Naive thymus-derived CD4-positive, alpha-beta T cell (primary cell): ENCODE results near the gene MRPS12. TPM values are rescaled to one million over a fixed set of nuclear protein-coding genes. Genes with fewer than 3 reads are reported as not detected.
A peak's percentile ranks its signal among the peaks of the same experiment; 100 is the strongest.

Experiments used
- ATAC-seq: fragments of 150-1000 bp; cut with Tn5 transposase; 2 replicates; pipeline ENCODE4 v1.10.0; 2021; ENCODE audit warnings: mild to moderate bottlenecking, moderate library complexity
- CTCF ChIA-PET: fragments of 350-600 bp; sonication (Branson Sonifier 250); formaldehyde crosslinking; loops from one replicate; lab custom pipeline; 2021; ENCODE audit warnings: antibody characterized with exemption; lab: Charles Lee
- POLR2A ChIA-PET: fragments of 350-600 bp; sonication (Branson Sonifier 250); formaldehyde crosslinking; loops from one replicate; lab custom pipeline; 2021; ENCODE audit warnings: antibody characterized with exemption, inconsistent platforms; lab: Charles Lee
- DNase-seq, 9 donors: peaks; one replicate each; pipeline versions ENCODE4 v3.0.0 to v3.0.0-alpha.2; 2020 to 2022; ENCODE audit warnings: mixed read lengths in 1 of 9
- H3K27ac ChIP-seq: one replicate; pipeline ENCODE4 v1.7.0; 2013; ENCODE audit warnings: mild to moderate bottlenecking, low read depth, low read length, moderate library complexity
- H3K27me3 ChIP-seq, 2 donors: one replicate each; pipeline ENCODE4 v1.7.0; 2013; ENCODE audit warnings: low read length in 2 of 2, mild to moderate bottlenecking in 2 of 2, moderate library complexity in 2 of 2; ENCODE audit not compliant: control insufficient read depth in 2 of 2, insufficient read depth in 2 of 2
- H3K36me3 ChIP-seq, 3 experiments: 1 replicate in 2 of 3; 2 replicates in 1 of 3; pipeline ENCODE4 v1.7.0; 2013; ENCODE audit warnings: low read length in 3 of 3, mild to moderate bottlenecking in 3 of 3, moderate library complexity in 1 of 3; ENCODE audit not compliant: insufficient read depth in 3 of 3, control insufficient read depth in 2 of 3
- H3K4me1 ChIP-seq, 2 donors: one replicate each; pipeline ENCODE4 v1.7.0; 2013; ENCODE audit warnings: low read length in 2 of 2, mild to moderate bottlenecking in 2 of 2, moderate library complexity in 1 of 2; ENCODE audit not compliant: control insufficient read depth in 2 of 2, insufficient read depth in 2 of 2
- H3K4me3 ChIP-seq: 2 replicates; pipeline ENCODE4 v1.7.0; 2013; ENCODE audit warnings: mild to moderate bottlenecking, low read length
- H3K9me3 ChIP-seq, 3 experiments: 1 replicate in 2 of 3; 2 replicates in 1 of 3; pipeline ENCODE4 v1.7.0; 2013; ENCODE audit warnings: low read length in 3 of 3; ENCODE audit not compliant: control insufficient read depth in 2 of 3
- H3K27ac Mint-ChIP-seq, 9 donors: one replicate each; pipeline ENCODE4 v1.8.0; 2020 to 2022; ENCODE audit warnings: mixed read lengths in 9 of 9, mild to moderate bottlenecking in 8 of 9, moderate library complexity in 5 of 9, inconsistent platforms in 2 of 9
- H3K27me3 Mint-ChIP-seq, 5 donors: one replicate each; pipeline ENCODE4 v1.8.0; 2021 to 2022; ENCODE audit warnings: mixed read lengths in 5 of 5, mild to moderate bottlenecking in 1 of 5
- H3K36me3 Mint-ChIP-seq, 5 donors: one replicate each; pipeline ENCODE4 v1.8.0; 2020 to 2022; ENCODE audit warnings: mixed read lengths in 5 of 5, mild to moderate bottlenecking in 3 of 5, inconsistent platforms in 1 of 5
- H3K4me1 Mint-ChIP-seq, 7 donors: one replicate each; pipeline ENCODE4 v1.8.0; 2020 to 2022; ENCODE audit warnings: mixed read lengths in 7 of 7, mild to moderate bottlenecking in 3 of 7, inconsistent platforms in 1 of 7
- H3K4me3 Mint-ChIP-seq, 10 donors: one replicate each; pipeline ENCODE4 v1.8.0; 2020 to 2022; ENCODE audit warnings: mild to moderate bottlenecking in 10 of 10, mixed read lengths in 10 of 10, moderate library complexity in 6 of 10, inconsistent platforms in 2 of 10
- H3K9me3 Mint-ChIP-seq, 11 donors: one replicate each; pipeline ENCODE4 v1.8.0; 2020 to 2022; ENCODE audit warnings: mixed read lengths in 11 of 11, mild to moderate bottlenecking in 4 of 11, inconsistent platforms in 1 of 11, moderate library complexity in 1 of 11
- intact Hi-C, 2 donors: fragments of 100-400 bp; cut with micrococcal nuclease; formaldehyde crosslinking; loops; one replicate each; pipeline ENCODE4 v1.15.1; 2023
- polyA plus RNA-seq, 2 donors: library from polyadenylated mRNA; unstranded; fragments of 300-500 nt; fragmentation: Illumina TruSeq; gene quantifications; one replicate each; pipeline ENCODE4 v1.2.3, GENCODE V29; 2021
- total RNA-seq, 6 experiments: library from RNA in 5 of 6; stranded (reverse) in 5 of 6; gene quantifications; 1 replicate in 5 of 6; 2 replicates in 1 of 6; pipeline ENCODE4 v1.2.3 and lab custom pipeline; 2021 to 2026

Gene MRPS12
- total and polyA plus RNA-seq, 7 experiments from 2014 or later, result 14.0 to 93.4 (median 23.3) TPM

- ATAC-seq (no peak), DNase-seq (no peak)
- Mint-ChIP-seq H3K36me3 (peaks cover 0 to 20% (median 0%) of the 10 kb centered on the region in 5 donors), H3K27ac (no peak overlapping the region), H3K9me3 (no peaks in the 10 kb centered on the region), H3K4me1 (peaks cover 0 to 17% (median 8%) of the 10 kb centered on the region in 7 donors), H3K4me3 (no peak overlapping the region), H3K27me3 (no peaks in the 10 kb centered on the region)
- Histone ChIP-seq H3K27me3 (no peaks in the 10 kb centered on the region), H3K4me1 (peaks cover 0 to 3% of the 10 kb centered on the region in 2 donors), H3K27ac (no peak overlapping the region), H3K4me3 (no peak overlapping the region), H3K9me3 (no peaks in the 10 kb centered on the region), H3K36me3 (peaks cover 0 to 43% (median 0%) of the 10 kb centered on the region in 3 experiments)
- POLR2A ChIA-PET, result no interaction called here
- CTCF ChIA-PET, result no interaction called here
- intact Hi-C loops, result no loop called here
Observed at GRCh38 chr19:38891771-38892170, 39.0 kb upstream of the MRPS12 start.

- ATAC-seq (no peak), DNase-seq (no peak)
- no peak overlapping the region for H3K4me3 ChIP-seq
- ChIA-PET POLR2A (no interaction called here), CTCF (no interaction called here)
- Mint-ChIP-seq H3K9me3 (no peaks in the 10 kb centered on the region), H3K27ac (no peak overlapping the region), H3K4me1 (peaks cover 5 to 21% (median 11%) of the 10 kb centered on the region in 7 donors), H3K4me3 (no peak overlapping the region), H3K27me3 (no peaks in the 10 kb centered on the region), H3K36me3 (peaks cover 0 to 20% (median 0%) of the 10 kb centered on the region in 5 donors)
- H3K27ac ChIP-seq, result no peak overlapping the region
- H3K36me3 ChIP-seq, result peaks cover 0 to 43% (median 0%) of the 10 kb centered on the region in 3 experiments
- intact Hi-C loops, result no loop called here
- H3K27me3 ChIP-seq, result no peaks in the 10 kb centered on the region
- no peaks in the 10 kb centered on the region for H3K9me3 ChIP-seq
- H3K4me1 ChIP-seq, result peaks cover 0 to under 1% of the 10 kb centered on the region in 2 donors
Observed at GRCh38 chr19:38892841-38893240, 37.9 kb upstream of the MRPS12 start.

- Histone ChIP-seq H3K27ac (no peak overlapping the region), H3K36me3 (peaks cover 0 to 42% (median 0%) of the 10 kb centered on the region in 3 experiments), H3K4me3 (no peak overlapping the region), H3K4me1 (peaks cover 4 to 6% of the 10 kb centered on the region in 2 donors), H3K27me3 (no peaks in the 10 kb centered on the region), H3K9me3 (no peaks in the 10 kb centered on the region)
- no peak for ATAC-seq
- H3K4me3 Mint-ChIP-seq, result no peak overlapping the region
- H3K4me1 Mint-ChIP-seq, result peaks cover 7 to 26% (median 15%) of the 10 kb centered on the region in 7 donors
- ChIA-PET POLR2A (no interaction called here), CTCF (no interaction called here)
- no peak for DNase-seq
- no peak overlapping the region for H3K27ac Mint-ChIP-seq
- no peaks in the 10 kb centered on the region for H3K9me3 Mint-ChIP-seq
- no peaks in the 10 kb centered on the region for H3K27me3 Mint-ChIP-seq
- intact Hi-C loops, result no loop called here
- peaks cover 0 to 20% (median 0%) of the 10 kb centered on the region in 5 donors for H3K36me3 Mint-ChIP-seq
Observed at GRCh38 chr19:38893341-38893771, 37.4 kb upstream of the MRPS12 start.

- Mint-ChIP-seq H3K4me3 (no peak overlapping the region), H3K27ac (peak overlapping the region in 3 of 9 donors; percentile 28 to 51 (median 41)), H3K36me3 (peaks cover 0 to 11% (median 0%) of the 10 kb centered on the region in 5 donors), H3K4me1 (peaks cover 16 to 40% (median 28%) of the 10 kb centered on the region in 7 donors), H3K27me3 (no peaks in the 10 kb centered on the region), H3K9me3 (no peaks in the 10 kb centered on the region)
- H3K36me3 ChIP-seq, result peaks cover 0 to 27% (median 0%) of the 10 kb centered on the region in 3 experiments
- no peak overlapping the region for H3K4me3 ChIP-seq
- CTCF ChIA-PET, result no interaction called here
- no peaks in the 10 kb centered on the region for H3K9me3 ChIP-seq
- POLR2A ChIA-PET, result interaction anchor here (0.6 kb wide), 1 partner anchor 518 kb away, joined by 3 read pairs; no protein-coding TSS in a partner anchor
- peaks cover 10 to 13% of the 10 kb centered on the region in 2 donors for H3K4me1 ChIP-seq
- no peaks in the 10 kb centered on the region for H3K27me3 ChIP-seq
- no peak overlapping the region for H3K27ac ChIP-seq
- intact Hi-C loops, result no loop called here
- DNase-seq (no peak), ATAC-seq (no peak)
Observed at GRCh38 chr19:38894968-38895367, 35.8 kb upstream of the MRPS12 start.

GRCh38 chr19:38898788-38899446, 31.8 kb upstream of the MRPS12 start:
- POLR2A ChIA-PET, result no interaction called here
- CTCF ChIA-PET, result no interaction called here
- ATAC-seq (no peak), DNase-seq (no peak)
- Histone ChIP-seq H3K4me1 (peaks cover 15 to 29% of the 10 kb centered on the region in 2 donors), H3K27me3 (no peaks in the 10 kb centered on the region), H3K4me3 (peak overlapping the region; percentile 74), H3K27ac (peak overlapping the region; percentile 97), H3K36me3 (peaks cover 0 to 5% (median 0%) of the 10 kb centered on the region in 3 experiments), H3K9me3 (no peaks in the 10 kb centered on the region)
- H3K27me3 Mint-ChIP-seq, result no peaks in the 10 kb centered on the region
- H3K36me3 Mint-ChIP-seq, result peaks cover 0 to 20% (median 4%) of the 10 kb centered on the region in 5 donors
- peak overlapping the region; percentile 86 to 99 (median 94) for H3K27ac Mint-ChIP-seq
- H3K9me3 Mint-ChIP-seq, result peaks cover 0 to 2% (median 0%) of the 10 kb centered on the region in 11 donors
- peak overlapping the region; percentile 88 to 100 (median 96) for H3K4me3 Mint-ChIP-seq
- intact Hi-C loops, result loop anchor here (1.0 kb wide), 11 partner anchors 21 to 525 kb away; partner anchors contain the start of genes ECH1 (in 2 of the 2), MRPS12 (in 2 of the 2), PSMD8 (in 2 of the 2) and RINL (in 2 of the 2)
- peaks cover 27 to 69% (median 44%) of the 10 kb centered on the region in 7 donors for H3K4me1 Mint-ChIP-seq

GRCh38 chr19:38899447-38900201, 31.1 kb upstream of the MRPS12 start, which contains the start of the genes NFKBIB and SIRT2:
Gene NFKBIB, plus strand, starts transcription at chr19:38899969. Its CDS starts 64 bp downstream, at chr19:38900033.
Gene SIRT2, minus strand, starts transcription at chr19:38899618. Its CDS starts 97 bp downstream, at chr19:38899521.
- Histone ChIP-seq H3K36me3 (peaks cover 0 to 9% (median 0%) of the 10 kb centered on the region in 3 experiments), H3K27ac (peak within 1 kb of the TSS; percentile 97), H3K27me3 (no peaks in the 10 kb centered on the region), H3K9me3 (no peaks in the 10 kb centered on the region), H3K4me3 (peak within 1 kb of the TSS; percentile 74), H3K4me1 (peaks cover 15 to 29% of the 10 kb centered on the region in 2 donors)
- intact Hi-C loops, result loop anchor here (1.0 kb wide), 11 partner anchors 21 to 525 kb away; partner anchors contain the start of genes ECH1 (in 2 of the 2), MRPS12 (in 2 of the 2), PSMD8 (in 2 of the 2) and RINL (in 2 of the 2)
- peaks cover 0 to 2% (median 0%) of the 10 kb centered on the region in 11 donors for H3K9me3 Mint-ChIP-seq
- peak; percentile 86 to 100 (median 99) for DNase-seq
- ATAC-seq, result peak; percentile 93
- ChIA-PET POLR2A (interaction anchor here (1.0 to 2.2 kb wide), 9 partner anchors 12 to 130 kb away, joined by 3 to 12 read pairs (median 3); partner anchors contain the start of genes CCER2, MRPS12, RINL and SARS2), CTCF (interaction anchor here (1.0 to 1.9 kb wide), 3 partner anchors 31 to 497 kb away, joined by 3 to 21 read pairs (median 5); partner anchors contain the start of genes FAM98C, MRPS12 and SARS2)
- H3K4me1 Mint-ChIP-seq, result peaks cover 27 to 74% (median 50%) of the 10 kb centered on the region in 7 donors
- no peaks in the 10 kb centered on the region for H3K27me3 Mint-ChIP-seq
- H3K4me3 Mint-ChIP-seq, result peak within 1 kb of the TSS; percentile 88 to 100 (median 96)
- H3K27ac Mint-ChIP-seq, result peak within 1 kb of the TSS; percentile 86 to 99 (median 94)
- H3K36me3 Mint-ChIP-seq, result peaks cover 5 to 24% (median 10%) of the 10 kb centered on the region in 5 donors
